Tibial nerve (tissue), 4 donors: Measurements from ENCODE around the gene RPL5.

Experiments used
- CTCF ChIP-seq, 5 experiments: fragments of 200-600 bp in 3 of 5; fragments of 450-650 bp in 2 of 5; sonication (generic) in 3 of 5; IDR thresholded peaks; one replicate each; pipeline ENCODE4 v1.5.1; 2016 to 2019; ENCODE audit warnings: antibody characterized with exemption in 5 of 5, mild to moderate bottlenecking in 3 of 5, moderate library complexity in 2 of 5
- EP300 ChIP-seq, 2 donors: sonication (generic); formaldehyde crosslinking; IDR thresholded peaks; one replicate each; pipeline ENCODE4 v1.6.1; 2017; ENCODE audit warnings: antibody characterized with exemption in 2 of 2, mild to moderate bottlenecking in 1 of 2
- POLR2A ChIP-seq, 2 donors: fragments of 450-650 bp; IDR thresholded peaks; one replicate each; pipeline ENCODE4 v1.6.1; 2017; ENCODE audit warnings: antibody characterized with exemption in 2 of 2, mild to moderate bottlenecking in 2 of 2, moderate library complexity in 2 of 2

- TF ChIP-seq POLR2A (IDR thresholded peaks at IDR 0.05) (no peak), CTCF (IDR thresholded peaks at IDR 0.05) (no peak), EP300 (IDR thresholded peaks at IDR 0.05) (no peak)
These were observed 27.1 kb upstream of the RPL5 start for GRCh38 chr1:92804721-92805201.
